Body of pancreas (tissue), 4 donors: ENCODE data around the gene CEACAM4. TPM values are rescaled to one million over a fixed set of nuclear protein-coding genes. Genes with fewer than 3 reads are reported as not detected.

Source experiments
- ATAC-seq: fragments of 150-250 bp; one replicate; pipeline ENCODE4 v1.9.1; 2016
- DNase-seq, 4 donors: peaks; one replicate each; pipeline ENCODE4 v3.0.0-alpha.2; 2019
- H3K27ac ChIP-seq, 4 donors: fragments of 200-600 bp; sonication (generic); 1 replicate in 3 of 4; 2 replicates in 1 of 4; pipeline versions ENCODE4 v1.5.1 to v1.6.1; 2016 to 2019; ENCODE audit warnings: mild to moderate bottlenecking in 1 of 4, mixed read lengths in 1 of 4, moderate library complexity in 1 of 4
- H3K27me3 ChIP-seq, 2 donors: fragments of 200-600 bp; sonication (generic); one replicate each; pipeline ENCODE4 v1.6.0; 2016; ENCODE audit warnings: mild to moderate bottlenecking in 1 of 2
- H3K36me3 ChIP-seq, 2 donors: fragments of 200-600 bp; sonication (generic); replicated peaks in 1 of 2; 2 replicates each; pipeline ENCODE4 v1.5.1; 2016; ENCODE audit warnings: low read depth in 2 of 2; ENCODE audit not compliant: insufficient read depth in 1 of 2
- H3K4me1 ChIP-seq: fragments of 200-600 bp; sonication (generic); one replicate; pipeline ENCODE4 v1.6.0; 2016
- H3K4me3 ChIP-seq, 2 donors: fragments of 200-600 bp; sonication (generic); 1 replicate in 1 of 2; 2 replicates in 1 of 2; pipeline ENCODE4 v1.5.1; 2016 to 2019
- H3K9me3 ChIP-seq, 3 donors: fragments of 200-600 bp; sonication (generic); 1 replicate in 2 of 3; 2 replicates in 1 of 3; pipeline ENCODE4 v1.5.1; 2016
- CTCF ChIP-seq, 7 experiments: fragments of 450-650 bp in 4 of 7; fragments of 200-600 bp in 3 of 7; sonication (generic) in 3 of 7; IDR thresholded peaks; one replicate each; pipeline ENCODE4 v1.5.1; 2016 to 2019; ENCODE audit warnings: antibody characterized with exemption in 7 of 7
- POLR2A ChIP-seq, 3 donors: fragments of 450-650 bp; IDR thresholded peaks; one replicate each; pipeline ENCODE4 v1.6.1; 2016; ENCODE audit warnings: antibody characterized with exemption in 3 of 3, mild to moderate bottlenecking in 2 of 3
- WGBS, 2 donors: methylation state at CpG; one replicate each; pipeline ENCODE4 v1.1.5; 2017; 5-methylcytosine and 5-hydroxymethylcytosine counted together
- intact Hi-C: fragments of 100-400 bp; cut with DNase I; formaldehyde crosslinking; loops from one replicate; pipeline ENCODE4 v1.15.1; 2023
- total RNA-seq, 2 donors: library from RNA; depleted of rRNA; stranded (reverse); fragments of >200 nt; gene quantifications; one replicate each; pipeline ENCODE4 v1.1.0, GENCODE V29; 2016

Gene CEACAM4
- total RNA-seq, 2 donors from 2014 or later: 1.8 TPM; not detected in 1

DNA sequence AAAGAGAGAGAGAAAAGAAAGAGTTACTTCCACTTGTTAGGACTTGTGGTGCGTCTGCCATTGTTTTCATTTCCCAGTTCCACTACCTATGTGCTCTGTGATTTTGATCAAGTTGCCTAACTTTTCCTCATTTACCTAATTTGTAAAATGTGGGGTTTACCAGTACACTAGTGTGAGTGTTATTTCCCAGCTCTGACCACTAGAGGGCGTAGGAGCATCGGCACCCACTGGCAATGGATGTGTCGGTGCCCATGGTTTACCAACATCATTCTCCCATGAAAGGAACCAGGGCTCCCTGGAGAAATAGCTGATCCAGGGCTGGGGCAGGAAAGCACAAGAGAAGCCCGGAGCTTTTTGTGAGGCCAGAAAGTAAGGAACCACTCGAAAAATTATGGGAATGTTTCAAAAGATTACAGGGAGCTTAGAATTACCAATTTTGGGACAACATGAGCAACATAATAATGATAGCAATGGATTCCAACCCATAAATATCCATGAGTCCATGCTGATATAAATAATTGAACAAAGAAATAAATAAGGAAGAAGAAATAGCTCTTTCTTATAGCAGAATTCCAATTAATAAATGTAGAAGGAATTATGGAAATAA is 15.1 kb upstream of the CEACAM4 start:
- Histone ChIP-seq H3K4me3 (no peak overlapping the region), H3K27ac (no peak overlapping the region), H3K36me3 (no peaks in the 10 kb centered on the region), H3K4me1 (no peaks in the 10 kb centered on the region), H3K9me3 (no peaks in the 10 kb centered on the region), H3K27me3 (no peaks in the 10 kb centered on the region)
- intact Hi-C loops: no loop called here
- no peak for TF ChIP-seq POLR2A (IDR thresholded peaks at IDR 0.05)
- peak; percentile 54 to 89 (median 86) for TF ChIP-seq CTCF (IDR thresholded peaks at IDR 0.05)
- DNase-seq: peak; percentile 75 to 80 (median 78)
- ATAC-seq: peak; percentile 84
- WGBS, 2 donors: 0 to 3% methylated on average over 6 of the region's 6 CpGs

DNA sequence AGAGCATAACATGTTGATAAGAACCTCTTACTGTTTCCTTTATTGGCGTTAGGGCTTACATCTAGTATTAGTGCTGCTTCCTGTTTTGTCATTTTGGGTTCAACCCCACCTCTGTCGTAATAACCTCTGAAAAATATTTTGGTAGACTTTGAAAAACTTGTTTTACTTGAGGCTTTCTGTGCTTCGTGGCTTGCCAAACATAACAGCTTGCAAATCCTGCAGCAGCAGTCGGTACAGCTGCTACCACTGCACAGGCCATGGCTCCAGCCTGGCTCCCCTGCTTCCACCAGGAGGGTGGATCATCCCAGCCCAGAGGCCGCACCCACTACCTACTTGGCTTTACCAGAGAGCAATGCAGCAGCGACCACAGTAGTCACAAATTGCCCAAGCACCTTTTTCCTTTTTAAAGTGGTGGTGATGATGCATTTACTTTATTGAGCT is 11.8 kb upstream of the CEACAM4 start:
- H3K36me3 ChIP-seq: no peaks in the 10 kb centered on the region
- H3K27ac ChIP-seq: no peak overlapping the region
- no peaks in the 10 kb centered on the region for H3K27me3 ChIP-seq
- no peak for TF ChIP-seq CTCF (IDR thresholded peaks at IDR 0.05)
- no peak for TF ChIP-seq POLR2A (IDR thresholded peaks at IDR 0.05)
- no peak overlapping the region for H3K4me3 ChIP-seq
- no peak for ATAC-seq
- intact Hi-C loops: loop anchor here (10.0 kb wide), 1 partner anchor 106 kb away; no protein-coding TSS in a partner anchor
- WGBS, 2 donors: 25 to 45% methylated on average over 6 of the region's 6 CpGs
- H3K9me3 ChIP-seq: no peaks in the 10 kb centered on the region
- H3K4me1 ChIP-seq: no peaks in the 10 kb centered on the region
- DNase-seq: no peak

- 47 to 49% methylated on average over 2 of the region's 2 CpGs for WGBS, 2 donors
- intact Hi-C loops: loop anchor here (10.0 kb wide), 1 partner anchor 107 kb away; no protein-coding TSS in a partner anchor
- DNase-seq: peak in 1 of 4 donors; percentile 30
- no peak for TF ChIP-seq CTCF (IDR thresholded peaks at IDR 0.05)
- no peak for TF ChIP-seq POLR2A (IDR thresholded peaks at IDR 0.05)
- Histone ChIP-seq H3K36me3 (no peaks in the 10 kb centered on the region), H3K4me3 (no peak overlapping the region), H3K9me3 (no peaks in the 10 kb centered on the region), H3K27me3 (no peaks in the 10 kb centered on the region), H3K27ac (no peak overlapping the region), H3K4me1 (no peaks in the 10 kb centered on the region)
- ATAC-seq: no peak
These were observed 10.6 kb upstream of the CEACAM4 start for GRCh38 chr19:41637484-41637883.

DNA sequence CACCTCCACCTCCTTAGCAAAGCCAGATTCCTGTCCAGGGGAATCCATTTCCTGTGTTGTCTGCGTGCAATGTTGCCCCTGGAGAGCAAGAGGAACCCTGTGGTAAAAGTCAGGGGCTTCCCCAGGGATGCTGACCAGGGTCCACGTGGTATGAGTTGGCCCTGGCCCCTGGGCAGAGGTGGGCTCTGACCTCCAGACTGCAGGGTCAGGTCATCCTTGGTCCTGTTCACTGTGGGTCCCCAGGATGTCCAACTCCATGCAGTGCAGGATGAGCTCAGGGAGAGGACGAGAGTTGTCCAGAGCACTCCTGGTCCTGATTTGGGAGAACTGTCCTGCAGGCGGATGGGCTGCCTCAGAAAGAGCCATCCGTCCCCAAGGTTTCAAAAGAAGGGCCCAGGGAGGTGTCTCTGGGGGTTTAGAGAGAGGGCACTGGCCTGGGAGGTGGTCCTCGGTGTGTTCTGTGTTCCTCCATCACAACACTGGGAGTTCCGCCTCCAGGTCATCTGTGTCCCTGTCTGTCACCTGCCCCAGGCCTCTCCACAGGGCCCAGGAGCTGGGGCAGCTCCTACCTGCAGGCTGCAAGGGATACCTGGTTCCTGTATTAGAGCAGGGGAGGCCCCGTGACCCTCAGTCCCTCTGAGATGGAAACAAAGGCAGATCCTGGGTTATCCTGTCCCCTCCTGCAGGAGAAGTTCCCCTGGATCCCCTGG is 1.2 kb upstream of the CEACAM4 start:
- Histone ChIP-seq H3K4me3 (no peak overlapping the region), H3K4me1 (peaks cover 11% of the 10 kb centered on the region), H3K36me3 (no peaks in the 10 kb centered on the region), H3K27ac (no peak overlapping the region), H3K27me3 (no peaks in the 10 kb centered on the region), H3K9me3 (no peaks in the 10 kb centered on the region)
- DNase-seq: no peak
- WGBS, 2 donors: 62 to 67% methylated on average over 7 to 8 of the region's 8 CpGs
- no peak for TF ChIP-seq CTCF (IDR thresholded peaks at IDR 0.05)
- intact Hi-C loops: no loop called here
- no peak for ATAC-seq
